HG02884 (cell line): ENCODE data around the gene TSPAN17.
A peak's percentile ranks its signal among the peaks of the same experiment; 100 is the strongest.
"Not testable (repeated sequence)": the region's sequence is repeated elsewhere in the genome, so short reads cannot be mapped to it uniquely, and the experiment has no call there.

ENCODE experiments used
- ATAC-seq: cut with Tn5 transposase; IDR thresholded peaks from one replicate; pipeline ENCODE4 v1.9.1; 2021; ENCODE audit warnings: mild to moderate bottlenecking, moderate library complexity; ENCODE audit not compliant: unreplicated experiment

TSPAN17 gene

GRCh38 chr5:176647030-176647842 lies at the start of gene TSPAN17:
TSS of gene TSPAN17 (plus strand) at chr5:176647484. CDS start at chr5:176647616, 132 bp downstream.
- ATAC-seq, result peak; percentile 94

DNA sequence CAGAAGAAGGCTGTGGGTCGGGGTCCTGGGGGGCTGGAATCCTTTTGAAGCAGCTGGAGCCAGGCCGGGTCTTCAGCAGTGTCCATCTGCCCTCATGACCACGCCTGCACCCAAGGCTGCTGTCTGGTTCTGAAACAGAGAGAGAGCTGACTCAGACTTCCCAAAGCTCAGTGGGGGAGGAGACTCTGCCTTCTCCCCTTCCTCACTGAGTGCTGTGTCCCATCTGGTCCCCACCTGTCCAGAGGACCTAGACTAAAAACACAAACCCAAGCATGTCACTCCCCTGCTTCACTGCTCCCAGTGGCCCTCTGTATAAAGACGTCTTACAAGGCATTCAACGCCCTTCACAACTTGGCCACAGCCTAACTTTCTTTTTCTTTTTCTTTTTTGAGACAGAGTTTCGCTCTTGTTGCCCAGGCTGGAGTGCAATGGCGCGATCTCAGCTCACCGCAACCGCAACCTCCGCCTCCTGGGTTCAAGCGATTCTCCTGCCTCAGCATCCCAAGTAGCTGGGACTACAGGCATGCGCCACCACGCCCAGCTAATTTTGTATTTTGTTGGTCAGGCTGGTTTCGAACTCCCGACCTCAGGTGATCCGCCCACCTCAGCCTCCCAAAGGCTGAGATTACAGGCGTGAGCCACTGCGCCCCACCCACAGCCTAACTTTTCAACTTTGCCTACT lies 47.4 kb upstream of the TSPAN17 start:
- ATAC-seq, result not testable (repeated sequence)

GRCh38 chr5:176601901-176602482 lies 45.3 kb upstream of the TSPAN17 start:
- ATAC-seq, result no peak

GRCh38 chr5:176603091-176603490 lies 44.2 kb upstream of the TSPAN17 start:
- ATAC-seq, result no peak

- ATAC-seq, result no peak
These were observed 41.3 kb upstream of the TSPAN17 start for GRCh38 chr5:176606032-176606431.

DNA sequence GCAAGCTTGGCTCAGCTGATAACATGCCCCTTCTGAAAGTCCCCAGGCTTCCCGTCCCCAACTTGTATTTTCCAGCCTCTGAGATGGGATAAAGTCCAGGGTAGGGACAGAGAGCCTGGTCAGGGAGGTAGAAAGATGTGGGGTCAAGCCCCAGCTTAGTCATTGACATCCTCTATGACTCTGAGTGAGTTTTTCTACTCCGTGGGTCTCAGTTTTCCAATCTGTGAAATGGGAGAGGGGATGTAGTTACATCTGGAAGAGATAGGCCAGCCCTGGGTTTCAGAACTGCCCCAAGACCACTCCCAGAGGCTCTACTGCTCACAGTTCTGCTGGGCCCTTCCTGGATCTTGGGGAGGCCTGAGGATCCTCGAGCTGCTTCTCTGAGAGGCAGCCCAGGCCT lies 40.4 kb upstream of the TSPAN17 start:
- ATAC-seq, result no peak

GRCh38 chr5:176608142-176608705 lies 39.1 kb upstream of the TSPAN17 start:
- no peak for ATAC-seq

GRCh38 chr5:176608937-176609723 lies 38.2 kb upstream of the TSPAN17 start:
- peak; percentile 18 for ATAC-seq

DNA sequence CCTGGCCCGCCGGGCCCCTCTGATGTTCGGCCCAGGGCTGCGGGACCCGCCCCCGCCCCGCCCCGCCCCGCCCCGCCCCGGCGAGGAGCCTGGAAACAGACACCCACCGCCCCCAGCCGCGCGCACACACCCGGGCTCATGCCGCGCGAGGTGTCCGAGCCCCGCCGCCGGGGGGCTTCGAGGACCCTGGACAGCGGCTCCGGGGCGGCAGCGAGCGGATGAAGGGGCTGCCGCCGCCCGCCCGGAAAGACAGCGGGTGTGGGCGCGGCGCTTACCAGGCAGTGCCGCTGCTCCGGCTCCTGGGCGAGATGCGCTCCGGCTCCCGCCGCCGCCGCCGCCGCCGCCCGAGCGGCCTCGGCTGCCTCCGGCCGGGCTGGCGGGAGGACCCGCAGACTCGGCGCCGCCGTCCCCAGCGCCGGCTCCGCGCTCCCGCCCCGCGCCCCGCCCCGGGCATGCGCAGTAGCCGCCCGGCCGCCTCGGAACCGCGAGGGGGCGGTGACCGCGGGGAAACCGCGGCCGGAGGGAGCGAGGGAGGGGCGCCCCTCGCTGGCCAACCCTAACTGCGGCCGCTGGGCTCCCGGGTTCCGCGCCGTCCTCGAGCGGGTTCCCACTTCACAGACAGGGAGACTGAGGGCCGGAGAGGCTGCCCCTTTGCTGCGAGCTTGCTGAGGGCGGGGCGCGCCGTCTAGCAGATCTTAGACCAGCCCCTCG lies 37.4 kb upstream of the TSPAN17 start, which contains the start of gene GPRIN1:
GPRIN1 (minus strand) TSS at position 433 of the 711 bp plus-strand sequence. CDS start 10,322 bp downstream, outside the sequence.
- peak; percentile 66 for ATAC-seq

DNA sequence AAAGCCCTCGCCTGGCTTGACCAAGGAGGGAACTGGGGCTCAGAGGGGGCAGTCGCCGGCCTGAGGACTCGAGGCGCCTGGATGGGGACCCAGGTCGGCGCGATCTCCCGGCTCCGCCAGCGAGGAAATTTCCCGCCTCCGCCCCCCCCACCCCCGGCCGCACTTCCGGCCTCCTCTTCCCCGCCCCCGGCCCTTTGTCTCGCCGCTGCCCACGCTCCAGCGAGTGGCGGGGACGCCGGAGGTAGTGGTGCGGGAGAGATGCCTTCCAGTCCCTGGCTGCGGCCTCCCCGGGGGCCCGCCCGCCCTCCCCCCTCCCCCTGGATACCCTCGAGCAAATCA lies 36.9 kb upstream of the TSPAN17 start:
- ATAC-seq, result peak; percentile 22

DNA sequence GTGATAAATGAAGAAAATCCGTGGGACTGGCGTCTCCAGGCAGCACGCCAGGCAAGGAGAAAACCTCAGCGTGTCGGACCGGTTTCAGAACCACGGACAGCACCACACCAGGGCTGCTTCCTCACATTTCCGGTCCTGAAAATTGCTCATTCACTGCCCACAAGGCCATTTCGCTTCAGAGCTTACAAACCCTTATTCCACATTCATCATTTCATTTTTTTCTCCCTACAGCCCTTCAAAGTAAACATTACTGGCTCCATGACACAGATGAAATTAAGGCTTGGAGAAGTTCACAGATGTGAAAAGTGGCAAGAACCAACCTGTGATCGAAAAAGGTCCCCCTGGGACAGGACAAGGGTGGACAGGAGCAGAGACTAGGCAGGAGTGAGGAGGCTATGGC lies 35.8 kb upstream of the TSPAN17 start:
- no peak for ATAC-seq

DNA sequence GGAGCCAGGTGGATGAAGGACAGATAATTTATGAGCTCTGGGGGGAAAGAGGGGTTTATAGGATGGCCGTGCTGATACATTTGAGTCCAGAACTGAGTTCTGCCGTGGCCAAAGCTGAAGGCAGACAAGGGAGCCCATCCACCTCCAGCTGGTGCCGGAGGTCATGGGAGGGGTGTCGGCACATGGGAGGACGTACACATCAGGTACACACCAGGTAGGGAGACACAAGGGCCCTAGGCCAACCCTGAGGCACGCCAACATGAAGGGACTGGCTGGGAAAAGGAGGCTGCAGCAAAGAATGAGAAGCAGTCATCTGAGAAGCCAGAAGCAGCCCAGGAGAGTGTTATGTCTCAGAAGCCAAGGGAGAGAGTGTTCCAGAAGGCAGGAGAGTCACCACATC lies 35.3 kb upstream of the TSPAN17 start:
- ATAC-seq, result no peak

GRCh38 chr5:176612855-176613254 lies 34.4 kb upstream of the TSPAN17 start:
- ATAC-seq, result no peak

DNA sequence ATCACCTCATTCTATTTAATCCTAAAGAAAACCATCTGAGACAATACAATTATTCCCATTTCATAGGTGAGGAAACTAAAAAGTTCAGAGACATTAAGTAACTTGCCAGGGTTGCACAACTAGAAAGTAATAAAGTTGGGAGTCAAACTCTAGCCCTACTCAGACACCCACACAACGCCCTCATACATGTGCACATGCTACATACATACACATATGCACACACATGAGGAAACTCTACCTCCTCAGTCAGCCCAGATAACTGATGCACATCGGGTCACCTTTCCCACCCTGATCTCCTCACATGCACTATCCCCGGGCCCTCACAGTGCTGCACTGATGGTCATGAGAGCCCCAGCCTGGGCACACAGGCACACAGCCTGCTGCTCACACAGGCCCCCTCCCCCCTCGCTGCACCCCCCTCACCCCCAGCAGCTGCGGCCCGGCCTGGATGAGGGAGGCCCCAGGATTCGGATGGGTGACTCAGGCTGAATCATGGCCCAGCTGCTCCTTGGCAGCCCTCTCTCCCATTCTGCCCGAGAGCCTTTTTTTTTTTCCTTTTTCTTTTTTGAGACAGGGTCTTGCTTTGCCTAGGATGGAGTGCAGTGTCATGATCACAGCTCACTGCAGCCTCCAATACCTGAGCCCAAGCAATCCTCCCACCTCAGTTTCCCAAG lies 32.3 kb upstream of the TSPAN17 start:
- no peak for ATAC-seq

DNA sequence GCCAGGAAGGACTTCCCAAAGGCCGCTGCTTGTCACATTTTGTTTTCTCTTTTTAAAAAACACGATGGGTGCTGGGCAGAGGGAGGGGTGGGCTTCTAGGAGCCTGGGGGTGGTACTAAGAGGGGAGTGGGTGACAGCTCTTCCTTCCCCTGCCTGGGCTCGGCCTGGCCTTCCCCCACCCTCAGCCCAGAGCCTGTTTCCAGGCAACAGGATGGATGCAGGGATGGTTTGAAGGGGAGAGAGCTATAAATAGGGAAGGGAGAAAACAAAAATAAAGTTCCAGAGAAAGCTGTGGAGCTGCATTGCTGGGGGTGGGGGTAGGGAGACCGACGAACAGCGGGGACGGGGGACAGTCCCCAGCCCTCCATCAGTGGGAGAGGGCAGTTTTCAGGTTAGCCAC lies 30.8 kb upstream of the TSPAN17 start:
- ATAC-seq, result no peak

- ATAC-seq, result no peak
These were observed 28.5 kb upstream of the TSPAN17 start for GRCh38 chr5:176618783-176619182.

GRCh38 chr5:176619203-176619568 lies 28.1 kb upstream of the TSPAN17 start:
- ATAC-seq, result no peak

DNA sequence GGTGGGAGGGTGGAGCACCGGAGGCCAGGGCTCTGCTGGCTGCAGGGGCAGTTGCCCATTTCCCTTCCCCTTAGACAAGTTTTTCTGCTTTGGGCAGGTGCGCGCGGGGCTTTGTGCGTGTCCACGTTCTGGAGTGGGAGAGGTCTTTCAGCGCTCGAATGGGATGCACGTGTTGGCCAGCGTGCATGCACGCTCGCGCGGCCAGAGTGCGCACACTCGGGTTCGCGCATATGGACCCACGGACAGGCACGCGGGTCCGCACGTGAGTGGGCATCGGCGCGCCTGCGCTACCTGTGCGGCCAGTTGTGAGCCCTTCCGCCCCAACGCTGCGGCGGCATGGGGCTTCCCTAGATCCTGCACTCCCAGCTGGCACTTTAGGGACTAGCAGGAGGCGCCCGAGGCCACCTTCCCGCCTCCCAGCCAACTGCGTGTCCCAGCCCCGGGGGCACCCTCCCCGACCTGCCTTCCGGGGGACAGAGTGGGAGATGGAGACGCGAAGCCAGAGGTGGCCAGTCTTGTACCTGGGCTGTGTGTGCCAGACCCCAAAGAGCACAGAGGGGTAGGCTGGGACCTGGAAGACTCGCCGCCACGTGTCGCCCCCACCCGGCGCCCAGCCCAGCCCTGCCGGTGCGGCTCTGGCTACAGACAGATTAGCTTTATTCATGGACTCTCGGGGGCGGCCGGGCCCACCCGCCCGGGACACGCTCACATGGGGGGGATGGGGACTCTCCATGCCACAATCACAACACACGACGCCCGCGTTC lies 27.5 kb upstream of the TSPAN17 start:
- no peak for ATAC-seq
